DND-41 (cell line): ENCODE results near the gene S100A9.

Experiments
- ATAC-seq: fragments of 200-7000 bp; cut with Tn5 transposase; 3 replicates; pipeline ENCODE4 v1.9.1; 2021; ENCODE audit warnings: low read depth; ENCODE audit not compliant: insufficient read depth
- DNase-seq: peaks from one replicate; pipeline ENCODE4 v3.0.0-alpha.2; 2020
- H2AFZ ChIP-seq: 2 replicates; pipeline ENCODE4 v1.6.0; 2012; ENCODE audit warnings: low read depth, low read length
- H3K27ac ChIP-seq: 2 replicates; pipeline ENCODE4 v1.5.1; 2012; ENCODE audit warnings: low read length, inconsistent platforms
- H3K27me3 ChIP-seq: fragments of 200-600 bp; sonication (generic); 2 replicates; pipeline ENCODE4 v1.6.0; 2012; ENCODE audit warnings: low read length, mild to moderate bottlenecking, inconsistent platforms; ENCODE audit not compliant: insufficient read depth, poor library complexity
- H3K36me3 ChIP-seq: 2 replicates; pipeline ENCODE4 v1.5.1; 2012; ENCODE audit warnings: low read length, inconsistent platforms; ENCODE audit not compliant: insufficient read depth
- H3K4me1 ChIP-seq: 2 replicates; pipeline ENCODE4 v1.5.1; 2012; ENCODE audit warnings: mild to moderate bottlenecking, low read length; ENCODE audit not compliant: insufficient read depth
- H3K4me2 ChIP-seq: 2 replicates; pipeline ENCODE4 v1.6.0; 2012; ENCODE audit warnings: mild to moderate bottlenecking, moderate library complexity, low read length, inconsistent platforms; ENCODE audit not compliant: insufficient read depth
- H3K4me3 ChIP-seq, 2 experiments: fragments of 200-600 bp in 1 of 2; shearing (Covaris generic) in 1 of 2; 2 replicates each; pipeline ENCODE4 v1.5.1; 2012 to 2016; ENCODE audit warnings: inconsistent platforms in 2 of 2, low read length in 2 of 2, mild to moderate bottlenecking in 2 of 2, low read depth in 1 of 2, moderate library complexity in 1 of 2
- H3K79me2 ChIP-seq: 2 replicates; pipeline ENCODE4 v1.6.0; 2012; ENCODE audit warnings: low read length, inconsistent platforms; ENCODE audit not compliant: insufficient read depth
- H3K9ac ChIP-seq: 2 replicates; pipeline ENCODE4 v1.6.0; 2012; ENCODE audit warnings: low read depth, mild to moderate bottlenecking, inconsistent platforms, low read length, moderate library complexity
- H3K9me3 ChIP-seq: 2 replicates; pipeline ENCODE4 v1.5.1; 2012; ENCODE audit warnings: low read length, moderate library complexity, mild to moderate bottlenecking, inconsistent platforms; ENCODE audit not compliant: insufficient read depth, severe bottlenecking
- H4K20me1 ChIP-seq: 2 replicates; pipeline ENCODE4 v1.6.0; 2012; ENCODE audit warnings: low read length; ENCODE audit not compliant: insufficient read depth
- CTCF ChIP-seq: IDR thresholded peaks from 2 replicates; pipeline ENCODE4 v1.5.1; 2012; ENCODE audit warnings: borderline replicate concordance, low read length, moderate library complexity, mild to moderate bottlenecking; ENCODE audit not compliant: poor library complexity, severe bottlenecking; ENCODE audit errors: extremely low read depth
- EZH2 ChIP-seq: IDR thresholded peaks from 3 replicates; pipeline ENCODE4 v1.6.1; 2012; ENCODE audit warnings: borderline replicate concordance, low read depth, mild to moderate bottlenecking, moderate library complexity, low read length, inconsistent platforms; ENCODE audit not compliant: severe bottlenecking

The S100A9 gene

GRCh38 chr1:153343811-153344717, 13.6 kb upstream of the S100A9 start:
- peaks cover 37% of the 10 kb centered on the region for H3K27me3 ChIP-seq
- H3K79me2 ChIP-seq = no peaks in the 10 kb centered on the region
- H3K4me3 ChIP-seq = no peak overlapping the region
- H2AFZ ChIP-seq = no peak overlapping the region
- TF ChIP-seq EZH2 = no peak
- TF ChIP-seq CTCF = no peak
- no peaks in the 10 kb centered on the region for H3K36me3 ChIP-seq
- ATAC-seq = no peak
- no peak overlapping the region for H3K4me2 ChIP-seq
- no peak overlapping the region for H3K27ac ChIP-seq
- peaks cover 3% of the 10 kb centered on the region; the same call in 1 of the 2 replicates for H4K20me1 ChIP-seq
- no peak overlapping the region for H3K9ac ChIP-seq
- no peaks in the 10 kb centered on the region for H3K4me1 ChIP-seq
- no peak for DNase-seq
- no peaks in the 10 kb centered on the region for H3K9me3 ChIP-seq

- no peak for TF ChIP-seq EZH2
- no peak for TF ChIP-seq CTCF
- Histone ChIP-seq H3K9ac (no peak overlapping the region), H3K9me3 (no peaks in the 10 kb centered on the region), H2AFZ (no peak overlapping the region), H3K27me3 (peaks cover 37% of the 10 kb centered on the region), H3K4me3 (no peak overlapping the region), H3K79me2 (no peaks in the 10 kb centered on the region), H4K20me1 (peaks cover 3% of the 10 kb centered on the region; the same call in 1 of the 2 replicates), H3K27ac (no peak overlapping the region), H3K4me1 (no peaks in the 10 kb centered on the region), H3K4me2 (no peak overlapping the region), H3K36me3 (no peaks in the 10 kb centered on the region)
- DNase-seq (no peak), ATAC-seq (no peak)
Measured at GRCh38 chr1:153344718-153345025, 13.0 kb upstream of the S100A9 start.

GRCh38 chr1:153345187-153346076, 12.2 kb upstream of the S100A9 start:
- H3K27me3 ChIP-seq = peaks cover 37% of the 10 kb centered on the region
- no peaks in the 10 kb centered on the region for H3K79me2 ChIP-seq
- H2AFZ ChIP-seq = no peak overlapping the region
- H3K9ac ChIP-seq = no peak overlapping the region
- no peaks in the 10 kb centered on the region for H3K36me3 ChIP-seq
- no peak overlapping the region for H3K4me2 ChIP-seq
- H3K4me3 ChIP-seq = no peak overlapping the region
- no peak overlapping the region for H3K27ac ChIP-seq
- no peak; the same call in 2 of the 3 replicates for ATAC-seq
- TF ChIP-seq EZH2 (no peak), CTCF (no peak)
- DNase-seq = no peak
- no peaks in the 10 kb centered on the region for H3K9me3 ChIP-seq
- H4K20me1 ChIP-seq = peaks cover 3% of the 10 kb centered on the region; the same call in 1 of the 2 replicates
- H3K4me1 ChIP-seq = no peaks in the 10 kb centered on the region
